HepG2 (cell line): ENCODE measurements around the gene GRIN3B. TPM values are rescaled to one million over a fixed set of nuclear protein-coding genes. Genes with fewer than 3 reads are reported as not detected.

Experiments
- AKAP8 ChIP-seq: sonication (generic); formaldehyde crosslinking; IDR thresholded peaks from 2 replicates; pipeline ENCODE4 v1.5.1; 2020; ENCODE audit warnings: mild to moderate bottlenecking, missing genetic modification reagents
- ARNTL ChIP-seq: sonication (generic); formaldehyde crosslinking; IDR thresholded peaks from 2 replicates; pipeline ENCODE4 v1.4.0; 2020; ENCODE audit warnings: mild to moderate bottlenecking, missing genetic modification reagents
- CCDC6 ChIP-seq: sonication (generic); formaldehyde crosslinking; IDR thresholded peaks from 2 replicates; pipeline ENCODE4 v1.8.1; 2022; ENCODE audit warnings: mild to moderate bottlenecking, missing genetic modification reagents, moderate library complexity
- CHD2 ChIP-seq: IDR thresholded peaks from 2 replicates; pipeline ENCODE4 v1.6.1; 2011; ENCODE audit warnings: low read depth, low read length, improper control_type of control experiment
- ISL2 ChIP-seq: sonication (generic); formaldehyde crosslinking; IDR thresholded peaks from 2 replicates; pipeline ENCODE4 v1.5.0; 2020; ENCODE audit warnings: missing genetic modification reagents
- KLF16 ChIP-seq, 2 experiments: sonication (generic) in 1 of 2; formaldehyde crosslinking in 1 of 2; IDR thresholded peaks; 2 replicates each; pipeline versions ENCODE4 v1.6.1 to v1.8.0; 2016 to 2023; ENCODE audit warnings: missing genetic modification reagents in 2 of 2, missing compliant biosample characterization in 1 of 2
- MED1 ChIP-seq: sonication (generic); formaldehyde crosslinking; IDR thresholded peaks from 2 replicates; pipeline ENCODE4 v1.4.0; 2020; ENCODE audit warnings: missing genetic modification reagents
- MXD1 ChIP-seq: sonication (generic); formaldehyde crosslinking; IDR thresholded peaks from 2 replicates; pipeline ENCODE4 v1.4.0; 2020; ENCODE audit warnings: mild to moderate bottlenecking, missing genetic modification reagents
- MXD3 ChIP-seq: IDR thresholded peaks from 2 replicates; pipeline ENCODE4 v1.6.1; 2016; ENCODE audit warnings: mild to moderate bottlenecking, missing biosample characterization, missing genetic modification reagents
- POLR2A ChIP-seq, 2 experiments: IDR thresholded peaks; 2 replicates each; pipeline ENCODE4 v1.6.1; 2011; ENCODE audit warnings: low read depth in 2 of 2, low read length in 2 of 2, mild to moderate bottlenecking in 1 of 2, moderate library complexity in 1 of 2; ENCODE audit not compliant: insufficient read depth in 1 of 2
- RARG ChIP-seq: sonication (generic); formaldehyde crosslinking; IDR thresholded peaks from 2 replicates; pipeline ENCODE4 v1.4.0; 2020; ENCODE audit warnings: low read depth, mild to moderate bottlenecking, missing genetic modification reagents
- RBAK ChIP-seq: sonication (generic); formaldehyde crosslinking; IDR thresholded peaks from 2 replicates; pipeline ENCODE4 v1.5.1; 2020; ENCODE audit warnings: mild to moderate bottlenecking, missing genetic modification reagents
- SOX5 ChIP-seq: IDR thresholded peaks from 2 replicates; pipeline ENCODE4 v1.6.1; 2016; ENCODE audit warnings: borderline replicate concordance
- SP140L ChIP-seq: sonication (generic); formaldehyde crosslinking; IDR thresholded peaks from 2 replicates; pipeline ENCODE4 v1.4.0; 2020; ENCODE audit warnings: missing genetic modification reagents, borderline replicate concordance
- ZBTB26 ChIP-seq: IDR thresholded peaks from 2 replicates; pipeline ENCODE4 v1.6.1; 2016; ENCODE audit warnings: missing compliant biosample characterization, missing genetic modification reagents, borderline replicate concordance
- ZBTB42 ChIP-seq: sonication (generic); formaldehyde crosslinking; IDR thresholded peaks from 2 replicates; pipeline ENCODE4 v1.5.0; 2020; ENCODE audit warnings: mild to moderate bottlenecking, missing genetic modification reagents
- ZFP36 ChIP-seq: fragments of 150-350 bp; IDR thresholded peaks from 2 replicates; pipeline ENCODE4 v1.6.1; 2018; ENCODE audit warnings: borderline replicate concordance, low read length, low read depth; ENCODE audit not compliant: partially characterized antibody
- ZNF382 ChIP-seq: sonication (generic); formaldehyde crosslinking; IDR thresholded peaks from 2 replicates; pipeline ENCODE4 v1.5.0; 2020; ENCODE audit warnings: missing genetic modification reagents, mild to moderate bottlenecking, borderline replicate concordance
- ZNF598 ChIP-seq: sonication (generic); formaldehyde crosslinking; IDR thresholded peaks from 2 replicates; pipeline ENCODE4 v1.5.1; 2020; ENCODE audit warnings: mild to moderate bottlenecking, missing genetic modification reagents, borderline replicate concordance
- ZNF781 ChIP-seq: sonication (generic); formaldehyde crosslinking; IDR thresholded peaks from 2 replicates; pipeline ENCODE4 v1.5.1; 2020; ENCODE audit warnings: borderline replicate concordance, mild to moderate bottlenecking, missing genetic modification reagents; ENCODE audit errors: not compliant biosample characterization
- polyA plus RNA-seq, 8 experiments: library from polyadenylated mRNA; depleted of rRNA in 3 of 8; stranded (reverse) in 7 of 8; unstranded in 1 of 8; fragments of >200 nt; fragmentation: Illumina TruSeq in 4 of 8; extraction: Trizol in 4 of 8; gene quantifications; 2 replicates each; pipeline versions ENCODE4 v1.2.1 to v1.2.3, GENCODE V29; 2011 to 2016; ENCODE audit warnings: low read depth in 4 of 8, missing spikeins in 1 of 8, mixed read lengths in 1 of 8; ENCODE audit not compliant: insufficient read depth in 1 of 8
- total RNA-seq, 5 experiments: library from RNA; depleted of rRNA; stranded (reverse); fragments of >200 nt; fragmentation: Illumina TruSeq; extraction: Trizol; gene quantifications; 2 replicates each; pipeline ENCODE4 v1.2.3, GENCODE V29; 2016; ENCODE audit warnings: low read depth in 1 of 5
- TF ChIP-seq, protein P1 (sequence below): sonication (generic); formaldehyde crosslinking; IDR thresholded peaks from 2 replicates; pipeline ENCODE4 v1.8.0; 2022; ENCODE audit warnings: missing genetic modification reagents, mild to moderate bottlenecking, moderate library complexity, borderline replicate concordance
- TF ChIP-seq, protein P2 (sequence below): IDR thresholded peaks from 2 replicates; pipeline ENCODE4 v1.6.1; 2016; ENCODE audit warnings: missing genetic modification reagents, missing compliant biosample characterization

The GRIN3B gene
- total and polyA plus RNA-seq, 2 of the 13 experiments (the other 11 are each of a cell fraction or from before 2014, with no cell fraction given): 0.07 to 0.20 TPM

GRCh38 chr19:952680-953444 lies 47.4 kb upstream of the GRIN3B start (continued):
- TF ChIP-seq, protein P1, sequence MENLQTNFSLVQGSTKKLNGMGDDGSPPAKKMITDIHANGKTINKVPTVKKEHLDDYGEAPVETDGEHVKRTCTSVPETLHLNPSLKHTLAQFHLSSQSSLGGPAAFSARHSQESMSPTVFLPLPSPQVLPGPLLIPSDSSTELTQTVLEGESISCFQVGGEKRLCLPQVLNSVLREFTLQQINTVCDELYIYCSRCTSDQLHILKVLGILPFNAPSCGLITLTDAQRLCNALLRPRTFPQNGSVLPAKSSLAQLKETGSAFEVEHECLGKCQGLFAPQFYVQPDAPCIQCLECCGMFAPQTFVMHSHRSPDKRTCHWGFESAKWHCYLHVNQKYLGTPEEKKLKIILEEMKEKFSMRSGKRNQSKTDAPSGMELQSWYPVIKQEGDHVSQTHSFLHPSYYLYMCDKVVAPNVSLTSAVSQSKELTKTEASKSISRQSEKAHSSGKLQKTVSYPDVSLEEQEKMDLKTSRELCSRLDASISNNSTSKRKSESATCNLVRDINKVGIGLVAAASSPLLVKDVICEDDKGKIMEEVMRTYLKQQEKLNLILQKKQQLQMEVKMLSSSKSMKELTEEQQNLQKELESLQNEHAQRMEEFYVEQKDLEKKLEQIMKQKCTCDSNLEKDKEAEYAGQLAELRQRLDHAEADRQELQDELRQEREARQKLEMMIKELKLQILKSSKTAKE (CRISPR knock-in tag): peak; percentile 94
- TF ChIP-seq ZNF598 (CRISPR knock-in tag) (no peak), CHD2 (peak; percentile 52; the same call in 1 of the 2 replicates), RBAK (CRISPR knock-in tag) (no peak), CCDC6 (no peak), AKAP8 (CRISPR knock-in tag) (peak; percentile 58; the same call in 1 of the 2 replicates), ZBTB26 (CRISPR knock-in tag) (peak; percentile 59; the same call in 1 of the 2 replicates), MXD3 (peak; percentile 59), SP140L (CRISPR knock-in tag) (no peak), POLR2A (IDR thresholded peaks at IDR 0.05; ENCODE audit: insufficient read depth in 1 of 2, low read depth in 2 of 2, low read length in 2 of 2) (peak; percentile 55 to 59; a peak in 3 of 4 replicates), ARNTL (CRISPR knock-in tag) (peak; percentile 89), ZBTB42 (0 out of 2 replicates have a peak, but pooled peaks have one; percentile 58), MED1 (CRISPR knock-in tag) (peak; percentile 96), KLF16 (CRISPR knock-in tag; IDR thresholded peaks at IDR 0.05) (peak in 1 of 2 experiments; percentile 95; a peak in 1 of 4 replicates), ZNF382 (CRISPR knock-in tag) (no peak), ISL2 (peak; percentile 87), SOX5 (peak; percentile 81), MXD1 (CRISPR knock-in tag) (peak; percentile 53; the same call in 1 of the 2 replicates), ZNF781 (peak; percentile 79), RARG (CRISPR knock-in tag) (no peak), ZFP36 (no peak)
- TF ChIP-seq, protein P2, sequence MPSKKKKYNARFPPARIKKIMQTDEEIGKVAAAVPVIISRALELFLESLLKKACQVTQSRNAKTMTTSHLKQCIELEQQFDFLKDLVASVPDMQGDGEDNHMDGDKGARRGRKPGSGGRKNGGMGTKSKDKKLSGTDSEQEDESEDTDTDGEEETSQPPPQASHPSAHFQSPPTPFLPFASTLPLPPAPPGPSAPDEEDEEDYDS (CRISPR knock-in tag): peak; percentile 57; the same call in 1 of the 2 replicates
